Colonic mucosa (tissue), 4 donors: ENCODE results near the gene F7. TPM values are rescaled to one million over a fixed set of nuclear protein-coding genes. Genes with fewer than 3 reads are reported as not detected.
"Not testable (repeated sequence)": the region's sequence is repeated elsewhere in the genome, so short reads cannot be mapped to it uniquely, and the experiment has no call there.

Source experiments
- DNase-seq: peaks from one replicate; pipeline ENCODE4 v3.0.0-alpha.2; 2020
- H3K27ac ChIP-seq: fragments of 200-600 bp; one replicate; pipeline ENCODE4 v1.8.0; 2021
- H3K27me3 ChIP-seq: fragments of 200-600 bp; one replicate; pipeline ENCODE4 v1.8.0; 2021
- H3K36me3 ChIP-seq: fragments of 200-600 bp; one replicate; pipeline ENCODE4 v1.8.0; 2021
- H3K4me1 ChIP-seq: fragments of 200-600 bp; one replicate; pipeline ENCODE4 v1.8.0; 2021; ENCODE audit warnings: mild to moderate bottlenecking
- H3K4me3 ChIP-seq: fragments of 200-600 bp; one replicate; pipeline ENCODE4 v1.8.0; 2021
- H3K9ac ChIP-seq, 2 donors: one replicate each; pipeline ENCODE4 v1.7.0; 2013; ENCODE audit warnings: control low read depth in 2 of 2, low read depth in 2 of 2, low read length in 2 of 2
- H3K9me3 ChIP-seq: fragments of 200-600 bp; one replicate; pipeline ENCODE4 v1.8.0; 2021
- intact Hi-C: fragments of 100-400 bp; cut with DNase I; formaldehyde crosslinking; loops from one replicate; pipeline ENCODE4 v1.14.1; 2022
- total RNA-seq, 2 donors: library from RNA; stranded (reverse); fragmentation: NEBNext Ultra II Directional in 1 of 2; extraction: Animal tissue kit (Norgen Biotek cat#: 25700) in 1 of 2; gene quantifications; one replicate each; pipeline ENCODE4 v1.2.1, GENCODE V29; 2021
- TF ChIP-seq, protein P1 (sequence below): fragments of 200-600 bp; IDR thresholded peaks from one replicate; pipeline ENCODE4 v1.8.0; 2022; ENCODE audit warnings: antibody characterized with exemption, mild to moderate bottlenecking
- donor health status: healthy.
- donor health status: DM: no; HTN: no; CAD: no.
- donor health status: DM: no; HTN: no; CAD: no.

The F7 gene
- total RNA-seq, 2 donors from 2014 or later = 0.11 to 0.12 TPM

DNA sequence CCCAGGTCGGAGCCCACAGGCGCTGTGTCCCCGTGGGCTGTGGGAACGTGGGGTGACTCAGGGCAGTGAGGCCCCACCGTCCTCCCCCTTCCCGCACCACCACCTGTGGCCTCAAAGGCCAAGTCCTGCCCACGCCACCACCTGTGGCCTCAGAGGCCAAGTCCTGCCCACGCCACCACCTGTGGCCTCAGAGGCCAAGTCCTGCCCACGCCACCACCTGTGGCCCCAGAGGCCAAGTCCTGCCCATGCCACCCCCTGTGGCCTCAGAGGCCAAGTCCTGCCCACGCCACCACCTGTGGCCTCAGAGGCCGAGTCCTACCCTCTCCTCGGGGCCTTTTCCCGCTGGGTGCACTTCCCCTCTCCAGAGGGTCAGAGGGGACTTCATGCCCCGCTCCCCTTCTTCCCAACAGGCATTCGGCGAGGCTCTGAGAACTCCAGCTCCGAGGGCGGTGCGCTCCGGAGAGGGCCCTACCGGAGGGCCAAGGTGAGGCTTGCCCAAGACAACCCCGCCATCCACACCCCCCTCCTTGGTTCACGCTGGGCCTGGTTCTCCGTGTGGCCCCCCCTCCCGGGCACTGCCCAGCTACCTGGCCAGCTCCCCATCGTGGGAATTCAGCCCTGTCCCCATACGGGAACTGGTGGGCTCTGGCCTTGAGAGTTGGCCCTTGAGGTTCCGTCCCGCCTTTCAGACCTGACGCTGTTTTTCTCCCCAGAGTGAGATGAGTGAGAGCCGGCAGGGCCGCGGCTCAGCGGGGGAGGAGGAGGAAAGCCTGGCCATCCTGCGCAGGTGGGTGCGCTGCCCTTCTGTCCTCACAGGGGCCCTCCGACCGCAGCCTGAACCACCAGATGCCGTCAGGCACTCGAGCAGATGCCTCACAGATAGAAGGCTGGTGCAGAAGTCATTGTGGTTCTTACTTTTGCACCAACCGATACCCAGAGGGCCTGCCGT lies 27.4 kb upstream of the F7 start:
- Histone ChIP-seq H3K9me3 (no peaks in the 10 kb centered on the region), H3K4me3 (no peak overlapping the region), H3K27me3 (no peaks in the 10 kb centered on the region), H3K36me3 (no peaks in the 10 kb centered on the region), H3K27ac (no peak overlapping the region), H3K9ac (no peak overlapping the region), H3K4me1 (no peaks in the 10 kb centered on the region)
- intact Hi-C loops = no loop called here
- TF ChIP-seq, protein P1, sequence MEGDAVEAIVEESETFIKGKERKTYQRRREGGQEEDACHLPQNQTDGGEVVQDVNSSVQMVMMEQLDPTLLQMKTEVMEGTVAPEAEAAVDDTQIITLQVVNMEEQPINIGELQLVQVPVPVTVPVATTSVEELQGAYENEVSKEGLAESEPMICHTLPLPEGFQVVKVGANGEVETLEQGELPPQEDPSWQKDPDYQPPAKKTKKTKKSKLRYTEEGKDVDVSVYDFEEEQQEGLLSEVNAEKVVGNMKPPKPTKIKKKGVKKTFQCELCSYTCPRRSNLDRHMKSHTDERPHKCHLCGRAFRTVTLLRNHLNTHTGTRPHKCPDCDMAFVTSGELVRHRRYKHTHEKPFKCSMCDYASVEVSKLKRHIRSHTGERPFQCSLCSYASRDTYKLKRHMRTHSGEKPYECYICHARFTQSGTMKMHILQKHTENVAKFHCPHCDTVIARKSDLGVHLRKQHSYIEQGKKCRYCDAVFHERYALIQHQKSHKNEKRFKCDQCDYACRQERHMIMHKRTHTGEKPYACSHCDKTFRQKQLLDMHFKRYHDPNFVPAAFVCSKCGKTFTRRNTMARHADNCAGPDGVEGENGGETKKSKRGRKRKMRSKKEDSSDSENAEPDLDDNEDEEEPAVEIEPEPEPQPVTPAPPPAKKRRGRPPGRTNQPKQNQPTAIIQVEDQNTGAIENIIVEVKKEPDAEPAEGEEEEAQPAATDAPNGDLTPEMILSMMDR = no peak
- DNase-seq = no peak

DNA sequence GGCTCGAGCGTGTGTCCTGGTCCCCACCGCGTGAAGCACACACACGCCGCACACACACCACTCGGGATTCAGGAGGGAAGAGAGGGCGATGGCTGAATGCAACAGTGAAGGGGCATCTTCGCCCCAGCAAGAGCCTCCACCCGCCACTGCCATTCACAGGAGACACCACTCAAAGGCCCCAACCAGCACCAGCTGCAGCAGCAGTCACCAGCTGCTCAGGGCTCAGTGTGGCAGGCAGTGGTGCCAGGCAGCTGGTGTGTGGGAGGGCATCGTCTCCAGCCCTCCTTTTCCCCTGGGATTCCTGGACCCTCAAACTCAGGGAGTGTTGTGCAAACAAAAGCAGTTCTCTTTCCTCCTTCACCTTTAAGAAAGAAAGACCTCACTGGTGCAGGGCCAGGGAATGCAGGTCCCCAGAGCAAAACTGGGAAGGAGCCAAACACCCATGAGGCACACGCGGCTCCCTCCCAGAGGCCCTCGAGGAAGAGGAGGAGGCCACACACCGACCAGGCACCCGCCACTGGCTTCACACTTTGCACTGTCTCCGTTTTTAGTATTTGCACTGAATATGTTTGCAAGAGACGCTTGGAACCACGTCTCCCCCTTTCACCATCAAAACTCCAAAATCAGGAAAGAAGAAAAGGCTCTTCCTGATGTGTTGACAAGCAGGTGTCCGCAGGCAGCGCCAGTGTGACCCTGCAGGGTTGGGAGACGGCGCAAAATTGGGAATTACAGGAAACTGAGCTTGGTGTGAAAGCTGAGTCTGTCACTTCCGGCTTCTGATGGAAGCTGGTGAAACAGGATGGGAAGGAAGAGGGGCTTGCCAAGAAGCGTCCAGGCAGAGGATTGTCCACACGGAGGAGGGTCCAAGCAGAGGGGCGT lies 26.4 kb upstream of the F7 start:
- Histone ChIP-seq H3K4me3 (no peak overlapping the region), H3K9ac (no peak overlapping the region), H3K36me3 (no peaks in the 10 kb centered on the region), H3K27ac (no peak overlapping the region), H3K27me3 (no peaks in the 10 kb centered on the region), H3K4me1 (no peaks in the 10 kb centered on the region), H3K9me3 (no peaks in the 10 kb centered on the region)
- intact Hi-C loops = no loop called here
- TF ChIP-seq, protein P1 = no peak
- no peak for DNase-seq

GRCh38 chr13:113079781-113080080 lies 25.9 kb upstream of the F7 start:
- intact Hi-C loops, H3K27ac ChIP-seq, H3K4me3 ChIP-seq, H3K27me3 ChIP-seq, H3K9me3 ChIP-seq, H3K4me1 ChIP-seq, DNase-seq, H3K9ac ChIP-seq, H3K36me3 ChIP-seq: not testable (repeated sequence)

DNA sequence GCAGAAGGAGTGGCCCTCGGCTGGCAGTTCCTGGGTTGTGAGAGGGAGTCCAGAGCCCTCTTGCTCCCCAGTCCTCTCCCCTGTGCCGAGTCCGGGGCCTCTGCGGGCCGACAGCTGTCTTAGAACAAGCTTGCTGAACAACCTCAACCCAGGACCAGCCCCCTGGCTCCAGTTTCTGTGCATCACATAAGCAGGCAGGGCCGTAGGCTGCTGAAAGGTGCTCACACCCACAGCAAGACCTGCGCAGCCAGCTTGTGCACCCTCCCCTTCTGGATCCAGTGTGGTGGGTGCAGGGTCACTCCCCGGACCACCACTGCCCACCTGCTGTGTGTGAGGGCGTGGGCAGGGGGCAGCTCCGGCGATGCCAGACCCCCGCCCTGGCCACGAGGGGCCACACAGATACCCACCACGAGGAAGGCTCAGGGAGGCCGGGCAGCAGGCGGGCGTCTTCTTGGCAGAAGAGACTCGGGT lies 25.2 kb upstream of the F7 start:
- TF ChIP-seq, protein P1 = no peak
- DNase-seq = no peak

DNA sequence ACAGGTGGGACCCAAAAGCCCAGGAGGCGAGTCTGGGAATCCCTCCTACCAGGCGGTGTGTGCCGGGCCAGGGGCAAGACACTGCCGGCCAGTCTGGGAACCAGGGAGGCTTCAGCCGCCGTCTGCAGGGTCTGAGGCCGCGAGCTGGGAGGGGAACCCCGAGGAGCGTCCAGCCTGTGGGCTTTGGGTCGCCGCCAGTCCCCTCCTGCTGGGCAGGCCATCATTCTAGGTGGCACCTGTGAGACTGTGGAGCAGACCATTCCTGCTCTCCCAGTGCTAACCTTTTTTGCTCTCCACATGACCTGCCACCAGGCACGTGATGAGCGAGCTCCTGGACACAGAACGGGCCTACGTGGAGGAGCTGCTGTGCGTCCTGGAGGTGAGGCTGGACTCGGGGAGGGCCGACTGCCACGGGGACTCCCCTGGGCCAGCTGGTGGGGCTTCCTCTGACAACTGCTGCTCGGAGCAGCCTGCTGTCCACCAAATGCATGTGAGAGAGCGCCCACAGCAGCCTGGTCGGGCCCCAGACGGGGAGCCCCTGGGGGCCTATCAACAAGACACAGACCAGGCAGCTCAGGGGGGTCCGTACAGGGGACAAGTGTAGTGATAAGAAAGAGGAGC lies 24.6 kb upstream of the F7 start:
- no peak for DNase-seq
- Histone ChIP-seq H3K36me3 (no peaks in the 10 kb centered on the region), H3K9ac (no peak overlapping the region), H3K27ac (no peak overlapping the region), H3K4me3 (no peak overlapping the region), H3K9me3 (no peaks in the 10 kb centered on the region), H3K4me1 (no peaks in the 10 kb centered on the region), H3K27me3 (no peaks in the 10 kb centered on the region)
- TF ChIP-seq, protein P1 = no peak
- intact Hi-C loops = no loop called here

More for the DNA sequence above, 25.2 kb upstream of the F7 start:
- Histone ChIP-seq H3K4me3 (no peak overlapping the region), H3K4me1 (no peaks in the 10 kb centered on the region), H3K36me3 (no peaks in the 10 kb centered on the region), H3K27ac (no peak overlapping the region), H3K27me3 (no peaks in the 10 kb centered on the region), H3K9me3 (no peaks in the 10 kb centered on the region), H3K9ac (no peak overlapping the region)
- intact Hi-C loops = no loop called here
